ENCODE data around the gene NCBP3.
A peak's percentile ranks its signal among the peaks of the same experiment; 100 is the strongest.

NCBP3 gene

GRCh38 chr17:3773511-3773910, 72.5 kb downstream of the NCBP3 start:
- peak; percentile 20 for DNase-seq (ENCODE audit: low read depth)
- no peak for TF ChIP-seq CTCF (IDR thresholded peaks at IDR 0.05; ENCODE audit: low read length, missing control alignments)
- H3K4me3 ChIP-seq (replicated peaks; ENCODE audit: low read depth, low read length) = no peak overlapping the region

GRCh38 chr17:3772764-3773163, 73.3 kb downstream of the NCBP3 start:
- no peak for DNase-seq (ENCODE audit: low read depth)
- TF ChIP-seq CTCF (IDR thresholded peaks at IDR 0.05; ENCODE audit: low read length, missing control alignments) = no peak
- H3K4me3 ChIP-seq (replicated peaks; ENCODE audit: low read depth, low read length) = no peak overlapping the region

- H3K4me3 ChIP-seq (replicated peaks; ENCODE audit: low read depth, low read length) = no peak overlapping the region
- no peak for DNase-seq (ENCODE audit: low read depth)
- TF ChIP-seq CTCF (IDR thresholded peaks at IDR 0.05; ENCODE audit: low read length, missing control alignments) = no peak
Measured at GRCh38 chr17:3771140-3771539, 74.9 kb downstream of the NCBP3 start.

- DNase-seq (ENCODE audit: low read depth) = no peak
- no peak overlapping the region for H3K4me3 ChIP-seq (replicated peaks; ENCODE audit: low read depth, low read length)
- TF ChIP-seq CTCF (IDR thresholded peaks at IDR 0.05; ENCODE audit: low read length, missing control alignments) = no peak
Measured at GRCh38 chr17:3770466-3770865, 75.6 kb downstream of the NCBP3 start.

- no peak for DNase-seq (ENCODE audit: low read depth)
- H3K4me3 ChIP-seq (replicated peaks; ENCODE audit: low read depth, low read length) = no peak overlapping the region
- TF ChIP-seq CTCF (IDR thresholded peaks at IDR 0.05; ENCODE audit: low read length, missing control alignments) = no peak
Measured at GRCh38 chr17:3768769-3769168, 77.3 kb downstream of the NCBP3 start.

- DNase-seq (ENCODE audit: low read depth) = no peak
- no peak for TF ChIP-seq CTCF (IDR thresholded peaks at IDR 0.05; ENCODE audit: low read length, missing control alignments)
- no peak overlapping the region for H3K4me3 ChIP-seq (replicated peaks; ENCODE audit: low read depth, low read length)
Measured at GRCh38 chr17:3768341-3768740, 77.7 kb downstream of the NCBP3 start.

- H3K4me3 ChIP-seq (replicated peaks; ENCODE audit: low read depth, low read length) = no peak overlapping the region
- DNase-seq (ENCODE audit: low read depth) = no peak
- no peak for TF ChIP-seq CTCF (IDR thresholded peaks at IDR 0.05; ENCODE audit: low read length, missing control alignments)
Measured at GRCh38 chr17:3766779-3767178, 79.3 kb downstream of the NCBP3 start.
